Panc1 (cell line): Measurements from ENCODE around the gene GALNT10. TPM values are rescaled to one million over a fixed set of nuclear protein-coding genes. Genes with fewer than 3 reads are reported as not detected.
"Not testable (repeated sequence)": the region's sequence is repeated elsewhere in the genome, so short reads cannot be mapped to it uniquely, and the experiment has no call there.

Experiments
- ATAC-seq: fragments of 200-7000 bp; cut with Tn5 transposase; 2 replicates; pipeline ENCODE4 v1.9.1; 2020; ENCODE audit warnings: mild to moderate bottlenecking, moderate library complexity
- BruUV-seq: library from RNA; stranded (reverse); fragments of 400-500 nt; replicated peaks from 2 replicates; lab custom pipeline; 2021; lab: Mats Ljungman, UMichigan
- CTCF ChIA-PET: fragments of 300-600 bp; sonication (Branson Sonifier 250); formaldehyde crosslinking; loops from one replicate; lab custom pipeline; 2022; ENCODE audit warnings: antibody characterized with exemption; lab: Charles Lee
- POLR2A ChIA-PET: fragments of 300-600 bp; sonication (Branson Sonifier 250); formaldehyde crosslinking; loops from one replicate; lab custom pipeline; 2022; ENCODE audit warnings: antibody characterized with exemption; lab: Charles Lee
- DNase-seq: peaks from one replicate; pipeline ENCODE4 v3.0.0-alpha.2; 2010; ENCODE audit warnings: low read depth, low spot score
- H3K27ac ChIP-seq: 2 replicates; pipeline ENCODE4 v1.5.1; 2011; ENCODE audit warnings: mild to moderate bottlenecking, low read length, inconsistent platforms
- H3K27me3 ChIP-seq: fragments of 200-500 bp; sonication (Bioruptor generic); 2 replicates; pipeline ENCODE4 v1.6.0; 2014; ENCODE audit warnings: low read length, inconsistent platforms; ENCODE audit not compliant: control insufficient read depth, insufficient read depth
- H3K36me3 ChIP-seq: fragments of 200-500 bp; sonication (Bioruptor generic); 2 replicates; pipeline ENCODE4 v1.5.1; 2014; ENCODE audit warnings: inconsistent platforms, mild to moderate bottlenecking, low read length, moderate library complexity; ENCODE audit not compliant: control insufficient read depth, insufficient read depth
- H3K4me1 ChIP-seq: 2 replicates; pipeline ENCODE4 v1.5.1; 2011; ENCODE audit warnings: inconsistent platforms, mild to moderate bottlenecking, low read length, moderate library complexity; ENCODE audit not compliant: control insufficient read depth, insufficient read depth
- H3K4me3 ChIP-seq, 2 experiments: 2 replicates each; pipeline ENCODE4 v1.5.1; 2011 to 2012; ENCODE audit warnings: low read depth in 2 of 2, low read length in 2 of 2, mild to moderate bottlenecking in 2 of 2, inconsistent platforms in 1 of 2, moderate library complexity in 1 of 2
- H3K9me3 ChIP-seq: fragments of 200-500 bp; sonication (Bioruptor generic); 2 replicates; pipeline ENCODE4 v1.5.1; 2014; ENCODE audit warnings: low read depth, mild to moderate bottlenecking, inconsistent platforms, low read length, moderate library complexity; ENCODE audit not compliant: control insufficient read depth, insufficient read depth
- CTCF ChIP-seq: fragments of 450-650 bp; IDR thresholded peaks from 2 replicates; pipeline ENCODE4 v1.5.1; 2017; ENCODE audit warnings: mild to moderate bottlenecking
- POLR2AphosphoS5 ChIP-seq: IDR thresholded peaks from 2 replicates; pipeline ENCODE4 v1.6.1; 2012; ENCODE audit warnings: mild to moderate bottlenecking, low read depth, low read length, moderate library complexity
- REST ChIP-seq, 2 experiments: IDR thresholded peaks; 2 replicates each; pipeline ENCODE4 v1.6.1; 2011 to 2012; ENCODE audit warnings: low read depth in 2 of 2, control low read depth in 1 of 2, low read length in 1 of 2, mild to moderate bottlenecking in 1 of 2, moderate library complexity in 1 of 2; ENCODE audit not compliant: insufficient read depth in 1 of 2
- SIN3A ChIP-seq: IDR thresholded peaks from 2 replicates; pipeline ENCODE4 v1.6.1; 2012; ENCODE audit warnings: low read depth, mild to moderate bottlenecking, low read length, moderate library complexity, borderline replicate concordance; ENCODE audit not compliant: insufficient read depth
- TCF7L2 ChIP-seq: IDR thresholded peaks from 2 replicates; pipeline ENCODE4 v1.6.1; 2011; ENCODE audit warnings: mild to moderate bottlenecking, low read depth, low read length, inconsistent platforms
- in situ Hi-C: cut with HindIII; loops from 2 replicates; pipeline ENCODE4 v1.10.0; 2016; ENCODE audit warnings: low sequenced_read_pairs, low pct_unique_long_range_greater_than_20kb
- intact Hi-C: fragments of 100-400 bp; cut with micrococcal nuclease; formaldehyde crosslinking; loops from one replicate; pipeline ENCODE4 v1.10.0; 2022; ENCODE audit not compliant: unreplicated experiment
- total RNA-seq: library from RNA; stranded (reverse); gene quantifications from one replicate; pipeline ENCODE4 v1.2.1, GENCODE V29; 2021; ENCODE audit not compliant: unreplicated experiment

Gene GALNT10
- total RNA-seq, 1 experiment from 2014 or later, result 50.5 TPM

GRCh38 chr5:154359221-154359573, 168.7 kb downstream of the GALNT10 start:
- POLR2A ChIA-PET, result no interaction called here
- DNase-seq, result no peak
- intact Hi-C loops, result no loop called here

GRCh38 chr5:154360241-154360640, 169.7 kb downstream of the GALNT10 start:
- ATAC-seq, intact Hi-C loops, H3K27ac ChIP-seq, H3K4me1 ChIP-seq, POLR2A ChIA-PET, H3K27me3 ChIP-seq, H3K9me3 ChIP-seq, BruUV-seq, H3K4me3 ChIP-seq, in situ Hi-C loops, H3K36me3 ChIP-seq, DNase-seq: not testable (repeated sequence)
- CTCF ChIA-PET, result interaction anchor here (0.5 kb wide), 1 partner anchor 234 kb away, joined by 4 read pairs; no protein-coding TSS in a partner anchor

More at GRCh38 chr5:154359221-154359573, 168.7 kb downstream of the GALNT10 start:
- no peaks in the 10 kb centered on the region for H3K9me3 ChIP-seq
- no peak for ATAC-seq
- no peaks in the 10 kb centered on the region for H3K27me3 ChIP-seq
- H3K4me1 ChIP-seq, result no peaks in the 10 kb centered on the region
- no peaks in the 10 kb centered on the region for H3K36me3 ChIP-seq
- CTCF ChIA-PET, result no interaction called here
- no peak for TF ChIP-seq TCF7L2
- TF ChIP-seq POLR2AphosphoS5, result no peak
- TF ChIP-seq CTCF, result no peak
- no peak for TF ChIP-seq REST (IDR thresholded peaks at IDR 0.05; ENCODE audit: insufficient read depth in 1 of 2, low read depth in 2 of 2, low read length in 1 of 2)
- no peak for TF ChIP-seq SIN3A
- BruUV-seq, result no TSS peak
- no peak overlapping the region for H3K4me3 ChIP-seq
- in situ Hi-C loops, result no loop called here
- H3K27ac ChIP-seq, result no peak overlapping the region

GRCh38 chr5:154363411-154363810, 172.9 kb downstream of the GALNT10 start:
- Histone ChIP-seq H3K4me3 (no peak overlapping the region), H3K27me3 (no peaks in the 10 kb centered on the region), H3K27ac (no peak overlapping the region), H3K36me3 (no peaks in the 10 kb centered on the region), H3K9me3 (no peaks in the 10 kb centered on the region), H3K4me1 (peaks cover 13% of the 10 kb centered on the region)
- in situ Hi-C loops (no loop called here), intact Hi-C loops (no loop called here)
- BruUV-seq, result no TSS peak
- TF ChIP-seq CTCF (no peak), SIN3A (no peak), POLR2AphosphoS5 (no peak), REST (IDR thresholded peaks at IDR 0.05; ENCODE audit: insufficient read depth in 1 of 2, low read depth in 2 of 2, low read length in 1 of 2) (no peak)
- ChIA-PET POLR2A (no interaction called here), CTCF (no interaction called here)
- ATAC-seq (no peak), DNase-seq (no peak)
